B cell (primary cell): ENCODE results near the gene TLX3. TPM values are rescaled to one million over a fixed set of nuclear protein-coding genes. Genes with fewer than 3 reads are reported as not detected.

Source experiments
- ATAC-seq: fragments of 200-7000 bp; cut with Tn5 transposase; one replicate; pipeline ENCODE4 v1.10.0; 2021; ENCODE audit warnings: low read depth, mild to moderate bottlenecking, moderate number of reproducible peaks, moderate library complexity
- CTCF ChIA-PET: fragments of 350-600 bp; sonication (Branson Sonifier 250); formaldehyde crosslinking; loops from one replicate; lab custom pipeline; 2021; ENCODE audit warnings: antibody characterized with exemption, inconsistent platforms; lab: Charles Lee
- POLR2A ChIA-PET: fragments of 350-600 bp; sonication (Branson Sonifier 250); formaldehyde crosslinking; loops from one replicate; lab custom pipeline; 2021; ENCODE audit warnings: antibody characterized with exemption; lab: Charles Lee
- DNase-seq: peaks from one replicate; pipeline ENCODE4 v3.0.0; 2013
- H2AFZ ChIP-seq: 2 replicates; pipeline ENCODE4 v1.6.1; 2012; ENCODE audit warnings: mild to moderate bottlenecking, low read depth, low read length; ENCODE audit not compliant: insufficient read depth, poor library complexity, severe bottlenecking
- H3K27ac ChIP-seq, 2 donors: 1 replicate in 1 of 2; 2 replicates in 1 of 2; pipeline ENCODE4 v1.5.1; 2012 to 2013; ENCODE audit warnings: low read length in 2 of 2, mild to moderate bottlenecking in 2 of 2, moderate library complexity in 1 of 2
- H3K27me3 ChIP-seq, 4 experiments: fragments of 200-600 bp in 1 of 4; sonication (generic) in 1 of 4; replicated peaks in 1 of 4; 1 replicate in 2 of 4; 2 replicates in 2 of 4; pipeline versions ENCODE4 v1.6.1 to v1.7.0; 2013 to 2016; ENCODE audit warnings: low read length in 3 of 4, mild to moderate bottlenecking in 2 of 4, mixed read lengths in 1 of 4, moderate library complexity in 1 of 4; ENCODE audit not compliant: insufficient read depth in 4 of 4, control insufficient read depth in 3 of 4; ENCODE audit errors: control extremely low read depth in 1 of 4
- H3K36me3 ChIP-seq, 2 experiments: replicated peaks in 1 of 2; 1 replicate in 1 of 2; 2 replicates in 1 of 2; pipeline versions ENCODE4 v1.6.1 to v1.7.1; 2013; ENCODE audit warnings: low read length in 1 of 2; ENCODE audit not compliant: insufficient read depth in 2 of 2, control insufficient read depth in 1 of 2; ENCODE audit errors: control extremely low read depth in 1 of 2, extremely low read depth in 1 of 2
- H3K4me1 ChIP-seq, 2 donors: fragments of 200-600 bp in 1 of 2; sonication (generic) in 1 of 2; 1 replicate in 1 of 2; 2 replicates in 1 of 2; pipeline versions ENCODE4 v1.5.1 to v1.6.1; 2013 to 2017; ENCODE audit warnings: low read length in 2 of 2; ENCODE audit not compliant: control insufficient read depth in 2 of 2, insufficient read depth in 2 of 2
- H3K4me2 ChIP-seq: replicated peaks from 2 replicates; pipeline ENCODE3; 2012; ENCODE audit warnings: mild to moderate bottlenecking, low read depth, low read length; ENCODE audit not compliant: poor library complexity, severe bottlenecking
- H3K4me3 ChIP-seq, 5 experiments: fragments of 200-600 bp in 1 of 5; sonication (generic) in 1 of 5; 1 replicate in 3 of 5; 2 replicates in 2 of 5; pipeline versions ENCODE4 v1.5.1 to v1.7.0; 2011 to 2016; ENCODE audit warnings: low read length in 4 of 5, mild to moderate bottlenecking in 4 of 5, low read depth in 2 of 5, control low read depth in 1 of 5, moderate library complexity in 1 of 5; ENCODE audit not compliant: insufficient read depth in 1 of 5; ENCODE audit errors: control extremely low read depth in 1 of 5, extremely low read depth in 1 of 5
- H3K79me2 ChIP-seq: fragments of 200-600 bp; sonication (generic); one replicate; pipeline ENCODE4 v1.6.0; 2016; ENCODE audit warnings: low read length; ENCODE audit not compliant: control insufficient read depth, insufficient read depth
- H3K9ac ChIP-seq: fragments of 200-600 bp; sonication (generic); 2 replicates; pipeline ENCODE4 v1.6.1; 2017; ENCODE audit warnings: mild to moderate bottlenecking, low read length, moderate library complexity
- H3K9me3 ChIP-seq, 3 donors: one replicate each; pipeline versions ENCODE4 v1.6.1 to v1.7.1; 2013; ENCODE audit warnings: low read length in 2 of 3; ENCODE audit not compliant: control insufficient read depth in 2 of 3, insufficient read depth in 1 of 3; ENCODE audit errors: control extremely low read depth in 1 of 3
- H4K20me1 ChIP-seq: 2 replicates; pipeline ENCODE4 v1.6.0; 2012; ENCODE audit warnings: mild to moderate bottlenecking, low read length; ENCODE audit not compliant: insufficient read depth, control insufficient read depth, poor library complexity, severe bottlenecking
- H3K27ac Mint-ChIP-seq: one replicate; pipeline ENCODE4 v1.8.0; 2021; ENCODE audit warnings: mixed read lengths
- H3K27me3 Mint-ChIP-seq: one replicate; pipeline ENCODE4 v1.8.0; 2021; ENCODE audit warnings: mixed read lengths
- H3K4me1 Mint-ChIP-seq: one replicate; pipeline ENCODE4 v1.8.0; 2021; ENCODE audit warnings: mixed read lengths
- H3K4me3 Mint-ChIP-seq: one replicate; pipeline ENCODE4 v1.8.0; 2021; ENCODE audit warnings: mixed read lengths
- H3K9me3 Mint-ChIP-seq: one replicate; pipeline ENCODE4 v1.8.0; 2022; ENCODE audit warnings: mixed read lengths; ENCODE audit not compliant: insufficient read depth
- EZH2 ChIP-seq: IDR thresholded peaks from 2 replicates; pipeline ENCODE4 v1.6.1; 2012; ENCODE audit warnings: borderline replicate concordance, low read depth, mild to moderate bottlenecking, moderate library complexity, low read length; ENCODE audit not compliant: insufficient read depth, poor library complexity, severe bottlenecking
- WGBS: methylation state at CpG from one replicate; pipeline ENCODE4 v1.1.5; 2013; ENCODE audit warnings: missing lambda C conversion rate; ENCODE audit not compliant: insufficient coverage; 5-methylcytosine and 5-hydroxymethylcytosine counted together
- intact Hi-C: fragments of 100-400 bp; cut with micrococcal nuclease; formaldehyde crosslinking; loops from one replicate; pipeline ENCODE4 v1.10.0; 2022
- polyA plus RNA-seq: library from polyadenylated mRNA; depleted of rRNA; stranded (reverse); fragments of >200 nt; gene quantifications from 2 replicates; pipeline ENCODE4 v1.2.3, GENCODE V29; 2012
- total RNA-seq, 2 donors: library from RNA; stranded (reverse); fragments of 120-200 nt in 1 of 2; gene quantifications; 1 replicate in 1 of 2; 2 replicates in 1 of 2; pipeline versions ENCODE4 v1.2.3 to v1.2.4, GENCODE V29; 2013 to 2022
- TF ChIP-seq, protein P1 (sequence below): fragments of 200-600 bp; IDR thresholded peaks from one replicate; pipeline ENCODE4 v1.8.0; 2022; ENCODE audit warnings: antibody characterized with exemption, mild to moderate bottlenecking

Gene TLX3
- total and polyA plus RNA-seq, 2 donors (not counting 1 experiment from before 2014, with no cell fraction given), result not detected

DNA sequence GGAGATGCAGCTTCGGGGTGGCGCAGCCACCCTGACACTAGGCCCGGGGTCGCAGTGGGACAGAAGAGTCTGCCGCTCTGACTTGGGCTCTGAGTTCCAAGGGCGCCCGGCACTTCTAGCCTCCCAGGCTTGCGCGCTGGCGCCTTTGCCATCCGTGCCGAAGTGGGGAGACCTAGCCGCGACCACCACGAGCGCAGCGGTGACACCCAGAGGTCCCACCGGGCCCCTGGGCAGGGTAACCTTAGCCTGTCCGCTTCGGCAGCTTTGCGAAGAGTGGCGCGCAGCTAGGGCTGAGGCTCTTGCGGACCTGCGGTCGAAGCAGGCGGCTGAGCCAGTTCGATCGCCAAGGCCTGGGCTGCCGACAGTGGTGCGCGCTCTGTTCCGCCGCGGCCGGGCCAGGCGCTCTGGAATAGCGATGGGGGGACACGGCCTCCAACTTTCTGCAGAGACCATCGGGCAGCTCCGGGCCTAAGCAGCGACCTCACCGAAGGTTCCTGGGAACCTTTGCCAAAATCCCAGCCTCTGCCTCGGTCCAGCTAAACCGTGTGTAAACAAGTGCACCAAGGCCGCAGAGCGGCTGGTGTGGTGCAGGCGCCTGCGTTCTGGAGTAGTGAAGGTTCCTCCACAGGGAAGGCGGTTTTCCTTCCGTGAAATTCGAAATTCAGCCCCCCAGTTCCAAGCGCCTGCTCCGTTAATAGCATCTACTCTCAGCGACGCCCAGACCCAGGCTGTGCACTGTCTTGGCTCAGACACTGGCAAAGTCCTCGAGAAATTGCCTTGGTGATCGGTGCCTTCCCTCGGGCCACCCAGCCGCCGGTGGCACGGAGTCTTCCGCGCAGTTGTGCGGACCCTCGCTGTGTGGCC is 7.4 kb downstream of the TLX3 start:
- H3K27ac ChIP-seq, result no peak overlapping the region
- TF ChIP-seq EZH2, result no peak
- TF ChIP-seq, protein P1, sequence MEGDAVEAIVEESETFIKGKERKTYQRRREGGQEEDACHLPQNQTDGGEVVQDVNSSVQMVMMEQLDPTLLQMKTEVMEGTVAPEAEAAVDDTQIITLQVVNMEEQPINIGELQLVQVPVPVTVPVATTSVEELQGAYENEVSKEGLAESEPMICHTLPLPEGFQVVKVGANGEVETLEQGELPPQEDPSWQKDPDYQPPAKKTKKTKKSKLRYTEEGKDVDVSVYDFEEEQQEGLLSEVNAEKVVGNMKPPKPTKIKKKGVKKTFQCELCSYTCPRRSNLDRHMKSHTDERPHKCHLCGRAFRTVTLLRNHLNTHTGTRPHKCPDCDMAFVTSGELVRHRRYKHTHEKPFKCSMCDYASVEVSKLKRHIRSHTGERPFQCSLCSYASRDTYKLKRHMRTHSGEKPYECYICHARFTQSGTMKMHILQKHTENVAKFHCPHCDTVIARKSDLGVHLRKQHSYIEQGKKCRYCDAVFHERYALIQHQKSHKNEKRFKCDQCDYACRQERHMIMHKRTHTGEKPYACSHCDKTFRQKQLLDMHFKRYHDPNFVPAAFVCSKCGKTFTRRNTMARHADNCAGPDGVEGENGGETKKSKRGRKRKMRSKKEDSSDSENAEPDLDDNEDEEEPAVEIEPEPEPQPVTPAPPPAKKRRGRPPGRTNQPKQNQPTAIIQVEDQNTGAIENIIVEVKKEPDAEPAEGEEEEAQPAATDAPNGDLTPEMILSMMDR, result no peak
- Mint-ChIP-seq H3K27ac (no peak overlapping the region), H3K4me1 (peaks cover 15% of the 10 kb centered on the region), H3K27me3 (peaks cover 63% of the 10 kb centered on the region), H3K4me3 (no peak overlapping the region), H3K9me3 (no peaks in the 10 kb centered on the region)
- ATAC-seq (no peak), DNase-seq (peak; percentile 14)
- peaks cover 0 to 79% (median 39%) of the 10 kb centered on the region in 4 experiments for H3K27me3 ChIP-seq
- H3K79me2 ChIP-seq, result no peaks in the 10 kb centered on the region
- H2AFZ ChIP-seq, result no peak overlapping the region
- peaks cover 17 to 20% of the 10 kb centered on the region in 2 donors for H3K4me1 ChIP-seq
- H3K9me3 ChIP-seq, result peaks cover 0 to 46% (median 0%) of the 10 kb centered on the region in 3 donors
- intact Hi-C loops, result no loop called here
- CTCF ChIA-PET, result no interaction called here
- no peak overlapping the region for H3K9ac ChIP-seq
- POLR2A ChIA-PET, result no interaction called here
- H4K20me1 ChIP-seq, result no peaks in the 10 kb centered on the region
- 10% methylated on average over 66 of the region's 66 CpGs for WGBS
- no peak overlapping the region for H3K4me3 ChIP-seq
- no peak overlapping the region for H3K4me2 ChIP-seq
- H3K36me3 ChIP-seq, result no peaks in the 10 kb centered on the region

DNA sequence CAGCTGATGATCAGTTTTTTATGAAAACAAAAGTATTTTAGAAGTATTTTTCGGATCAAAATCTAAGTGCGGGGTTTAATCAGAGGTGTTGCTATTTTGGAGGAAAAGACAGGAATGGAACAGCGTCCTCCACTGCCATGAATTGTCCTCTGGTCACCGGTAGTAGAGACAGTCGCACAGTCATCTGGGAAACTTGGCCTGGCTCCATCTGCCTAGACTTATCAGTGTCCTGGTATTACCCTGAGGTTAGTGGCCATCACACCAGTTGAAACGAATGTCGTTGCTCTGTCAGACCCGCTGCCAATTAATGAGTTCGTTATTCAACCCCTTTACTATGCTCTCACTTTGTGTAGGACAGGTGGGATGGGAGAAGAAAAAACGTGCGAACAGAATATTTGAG is 8.2 kb downstream of the TLX3 start:
- Mint-ChIP-seq H3K27me3 (peaks cover 71% of the 10 kb centered on the region), H3K27ac (no peak overlapping the region), H3K4me1 (peaks cover 15% of the 10 kb centered on the region), H3K4me3 (no peak overlapping the region), H3K9me3 (no peaks in the 10 kb centered on the region)
- H3K27me3 ChIP-seq, result peaks cover 0 to 79% (median 39%) of the 10 kb centered on the region in 4 experiments
- H3K4me2 ChIP-seq, result no peak overlapping the region
- H3K4me1 ChIP-seq, result peaks cover 16 to 18% of the 10 kb centered on the region in 2 donors
- DNase-seq (no peak), ATAC-seq (no peak)
- WGBS, result 18% methylated on average over 5 of the region's 11 CpGs
- intact Hi-C loops, result no loop called here
- H4K20me1 ChIP-seq, result no peaks in the 10 kb centered on the region
- ChIA-PET CTCF (no interaction called here), POLR2A (no interaction called here)
- H3K9me3 ChIP-seq, result peaks cover 0 to 42% (median 0%) of the 10 kb centered on the region in 3 donors
- no peaks in the 10 kb centered on the region for H3K79me2 ChIP-seq
- TF ChIP-seq, protein P1, result no peak
- no peak for TF ChIP-seq EZH2
- H3K27ac ChIP-seq, result no peak overlapping the region
- H3K36me3 ChIP-seq, result no peaks in the 10 kb centered on the region
- no peak overlapping the region for H3K4me3 ChIP-seq
- no peak overlapping the region for H2AFZ ChIP-seq
- H3K9ac ChIP-seq, result no peak overlapping the region
